Epithelial cell of esophagus (primary cell): ENCODE results near the gene CYP11A1.

Experiments used
- DNase-seq: peaks from one replicate; pipeline ENCODE4 v3.0.0; 2010; ENCODE audit warnings: low read depth
- H3K4me3 ChIP-seq: 2 replicates; pipeline ENCODE4 v1.5.1; 2011; ENCODE audit warnings: mild to moderate bottlenecking, low read length, control low read depth
- TF ChIP-seq, protein P1 (sequence below): IDR thresholded peaks from 2 replicates; pipeline ENCODE4 v1.5.1; 2011; ENCODE audit warnings: low read depth, mild to moderate bottlenecking, low read length, control low read depth, inconsistent platforms; ENCODE audit not compliant: insufficient read depth; ENCODE audit errors: missing control alignments

Gene CYP11A1

GRCh38 chr15:74343127-74343796 lies 24.2 kb downstream of the CYP11A1 start:
- no peak for DNase-seq
- H3K4me3 ChIP-seq, result no peak overlapping the region
- TF ChIP-seq, protein P1, sequence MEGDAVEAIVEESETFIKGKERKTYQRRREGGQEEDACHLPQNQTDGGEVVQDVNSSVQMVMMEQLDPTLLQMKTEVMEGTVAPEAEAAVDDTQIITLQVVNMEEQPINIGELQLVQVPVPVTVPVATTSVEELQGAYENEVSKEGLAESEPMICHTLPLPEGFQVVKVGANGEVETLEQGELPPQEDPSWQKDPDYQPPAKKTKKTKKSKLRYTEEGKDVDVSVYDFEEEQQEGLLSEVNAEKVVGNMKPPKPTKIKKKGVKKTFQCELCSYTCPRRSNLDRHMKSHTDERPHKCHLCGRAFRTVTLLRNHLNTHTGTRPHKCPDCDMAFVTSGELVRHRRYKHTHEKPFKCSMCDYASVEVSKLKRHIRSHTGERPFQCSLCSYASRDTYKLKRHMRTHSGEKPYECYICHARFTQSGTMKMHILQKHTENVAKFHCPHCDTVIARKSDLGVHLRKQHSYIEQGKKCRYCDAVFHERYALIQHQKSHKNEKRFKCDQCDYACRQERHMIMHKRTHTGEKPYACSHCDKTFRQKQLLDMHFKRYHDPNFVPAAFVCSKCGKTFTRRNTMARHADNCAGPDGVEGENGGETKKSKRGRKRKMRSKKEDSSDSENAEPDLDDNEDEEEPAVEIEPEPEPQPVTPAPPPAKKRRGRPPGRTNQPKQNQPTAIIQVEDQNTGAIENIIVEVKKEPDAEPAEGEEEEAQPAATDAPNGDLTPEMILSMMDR, result no peak

GRCh38 chr15:74340150-74340549 lies 27.3 kb downstream of the CYP11A1 start:
- TF ChIP-seq, protein P1, result no peak
- DNase-seq, result peak; percentile 78
- H3K4me3 ChIP-seq, result no peak overlapping the region

GRCh38 chr15:74339371-74339770 lies 28.1 kb downstream of the CYP11A1 start:
- DNase-seq, result no peak
- H3K4me3 ChIP-seq, result no peak overlapping the region
- TF ChIP-seq, protein P1, result no peak

GRCh38 chr15:74338676-74339075 lies 28.8 kb downstream of the CYP11A1 start:
- DNase-seq, result no peak
- TF ChIP-seq, protein P1, result no peak
- no peak overlapping the region for H3K4me3 ChIP-seq

DNA sequence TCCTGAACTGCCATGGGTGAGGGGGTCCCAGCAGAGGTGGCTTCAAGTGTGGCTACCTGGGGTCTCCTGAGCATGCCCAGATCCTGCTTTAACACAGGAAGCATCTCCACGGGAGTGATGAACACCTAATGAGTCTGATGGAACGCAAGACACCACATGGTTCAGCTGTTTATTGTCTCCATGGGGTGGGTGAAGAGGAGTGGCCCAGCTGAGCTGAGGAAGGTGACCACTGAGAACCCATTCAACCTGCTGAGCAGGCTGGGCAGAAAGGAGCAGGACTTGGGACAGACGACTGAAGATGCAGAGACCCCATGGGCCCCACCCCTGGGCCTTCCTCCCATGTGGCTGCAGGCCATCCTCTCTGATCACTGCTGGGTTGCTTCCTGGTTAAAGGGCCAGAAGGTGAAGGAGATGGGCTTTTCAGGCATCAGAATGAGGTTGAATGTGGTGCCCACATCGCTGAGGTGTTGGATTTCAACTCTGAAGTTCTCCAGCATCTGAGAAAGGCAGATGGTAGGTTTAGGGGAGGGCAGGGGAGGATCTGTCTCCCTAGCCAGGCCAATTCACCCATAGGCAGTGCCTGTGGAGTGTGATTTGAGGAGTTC lies 29.7 kb downstream of the CYP11A1 start:
- H3K4me3 ChIP-seq, result no peak overlapping the region
- TF ChIP-seq, protein P1, result no peak
- DNase-seq, result no peak

DNA sequence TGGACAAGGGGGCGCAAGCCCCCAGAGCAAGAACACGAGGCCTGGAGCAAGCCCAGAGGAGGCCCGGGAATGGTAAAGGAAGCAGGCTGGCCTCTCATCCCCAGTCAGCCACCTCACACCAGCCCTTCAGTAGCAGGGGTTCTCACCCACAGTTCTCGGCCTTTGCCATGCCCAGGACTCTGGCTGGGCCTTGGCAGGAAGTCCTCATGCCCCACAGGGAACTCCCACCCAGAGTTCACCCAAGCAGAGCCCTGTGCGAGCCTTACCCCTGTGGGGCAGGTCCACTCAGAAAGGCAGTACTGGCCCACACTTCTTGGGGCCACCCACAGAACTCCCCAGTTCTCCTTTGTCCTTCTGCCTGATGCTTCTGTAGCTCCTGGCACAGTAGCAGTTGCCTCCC lies 30.3 kb downstream of the CYP11A1 start:
- no peak for DNase-seq
- TF ChIP-seq, protein P1, result no peak
- no peak overlapping the region for H3K4me3 ChIP-seq
